Measurements from ENCODE around the gene CEP68. TPM values are rescaled to one million over a fixed set of nuclear protein-coding genes. Genes with fewer than 3 reads are reported as not detected.
"Not testable (repeated sequence)": the region's sequence is repeated elsewhere in the genome, so short reads cannot be mapped to it uniquely, and the experiment has no call there.

Gene CEP68
- polyA plus RNA-seq, 4 donors = 28.4 to 30.1 (median 29.6) TPM

- DNase-seq (ENCODE audit: low read depth in 4 of 4, low spot score in 2 of 4) = no peak
Measured at GRCh38 chr2:65031341-65032018, 24.7 kb upstream of the CEP68 start.

- no peak for DNase-seq (ENCODE audit: low read depth in 4 of 4, low spot score in 2 of 4)
Measured at GRCh38 chr2:65032019-65032975, 23.9 kb upstream of the CEP68 start.

DNA sequence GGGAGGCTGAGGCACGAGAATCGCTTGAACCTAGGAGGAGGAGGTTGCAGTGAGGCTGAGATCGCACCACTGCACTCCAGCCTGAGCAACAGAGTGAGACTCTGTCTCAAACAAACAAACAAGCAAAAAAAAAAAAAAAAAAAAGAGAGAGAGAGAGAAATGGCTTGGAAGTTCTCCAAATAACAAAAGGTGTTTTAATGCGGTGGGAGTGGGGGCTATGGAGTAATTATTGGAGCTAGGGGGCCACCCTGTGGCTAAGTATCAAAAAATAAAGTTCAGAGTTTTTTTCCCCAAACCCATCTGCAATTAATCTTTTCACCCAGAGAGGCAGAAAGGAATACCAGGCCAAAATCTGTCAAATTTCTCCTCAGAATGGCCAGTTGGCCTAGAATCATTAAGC, 23.0 kb upstream of the CEP68 start:
- no peak for DNase-seq (ENCODE audit: low read depth in 4 of 4, low spot score in 2 of 4)

DNA sequence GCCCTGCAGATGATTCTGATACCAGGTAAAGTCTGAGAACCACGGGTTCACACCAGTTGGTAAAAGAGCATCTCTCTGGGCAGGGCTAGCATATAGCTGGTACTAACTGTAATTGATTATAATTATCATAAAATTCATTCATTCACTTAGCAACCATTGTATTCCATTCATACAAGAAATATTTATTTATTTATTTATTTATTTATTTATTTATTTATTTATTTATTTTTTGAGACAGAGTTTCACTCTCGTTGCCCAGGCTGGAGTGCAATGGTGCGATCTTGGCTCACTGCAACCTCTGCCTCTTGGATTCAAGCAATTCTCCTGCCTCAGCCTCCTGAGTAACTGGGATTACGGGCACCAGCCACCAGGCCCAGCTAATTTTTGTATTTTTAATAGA, 22.5 kb upstream of the CEP68 start:
- not testable (repeated sequence) for DNase-seq (ENCODE audit: low read depth in 4 of 4, low spot score in 2 of 4)

DNA sequence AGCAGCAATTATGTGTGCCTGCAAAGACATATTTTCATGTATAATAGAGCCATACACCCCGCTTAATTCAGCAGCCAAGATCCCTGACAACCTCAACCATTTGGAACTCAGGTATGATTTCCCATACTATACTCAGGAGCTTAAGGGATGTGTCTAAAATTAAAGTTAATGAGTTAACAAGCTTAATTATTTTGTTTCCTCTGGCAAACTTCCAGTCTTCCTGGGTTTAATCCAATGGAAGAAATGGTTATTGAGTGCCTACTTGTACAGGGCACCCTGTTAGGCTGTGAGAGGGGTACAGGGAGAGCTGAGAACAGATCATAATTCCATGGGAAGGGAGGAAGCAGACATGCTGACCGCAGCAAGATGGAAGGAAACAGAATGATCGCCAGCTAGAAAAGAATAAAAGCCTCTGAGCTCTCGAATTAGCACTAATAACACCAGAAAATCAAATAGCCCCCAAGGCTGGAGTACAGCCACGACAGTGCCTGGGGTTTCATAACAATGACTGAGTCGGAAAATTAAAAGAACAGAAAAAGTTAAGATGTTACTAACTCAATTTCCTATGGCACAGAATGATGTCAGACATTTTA, 20.8 kb upstream of the CEP68 start:
- DNase-seq (ENCODE audit: low read depth in 4 of 4, low spot score in 2 of 4) = no peak

DNA sequence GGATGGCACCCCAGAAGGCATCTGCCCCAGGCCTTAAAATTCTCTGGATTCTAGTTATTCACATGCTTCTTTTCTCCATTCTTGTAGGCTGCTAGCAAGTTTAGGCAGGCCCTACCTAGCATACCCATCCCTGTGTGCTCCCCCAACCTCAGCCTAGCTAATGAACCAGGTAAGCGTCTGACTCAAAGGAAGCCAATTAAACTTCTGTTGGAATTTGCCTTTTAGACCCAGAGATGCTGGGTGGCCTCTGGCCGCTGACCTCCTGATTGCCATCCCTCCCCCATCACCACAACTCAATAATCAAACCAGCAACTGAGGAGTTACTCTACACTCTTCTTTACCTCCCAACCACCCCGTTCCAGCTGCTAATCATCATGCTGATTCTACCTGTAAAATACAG, 19.0 kb upstream of the CEP68 start:
- DNase-seq (ENCODE audit: low read depth in 4 of 4, low spot score in 2 of 4) = no peak

- no peak for DNase-seq (ENCODE audit: low read depth in 4 of 4, low spot score in 2 of 4)
Measured at GRCh38 chr2:65039640-65040039, 16.6 kb upstream of the CEP68 start.

DNA sequence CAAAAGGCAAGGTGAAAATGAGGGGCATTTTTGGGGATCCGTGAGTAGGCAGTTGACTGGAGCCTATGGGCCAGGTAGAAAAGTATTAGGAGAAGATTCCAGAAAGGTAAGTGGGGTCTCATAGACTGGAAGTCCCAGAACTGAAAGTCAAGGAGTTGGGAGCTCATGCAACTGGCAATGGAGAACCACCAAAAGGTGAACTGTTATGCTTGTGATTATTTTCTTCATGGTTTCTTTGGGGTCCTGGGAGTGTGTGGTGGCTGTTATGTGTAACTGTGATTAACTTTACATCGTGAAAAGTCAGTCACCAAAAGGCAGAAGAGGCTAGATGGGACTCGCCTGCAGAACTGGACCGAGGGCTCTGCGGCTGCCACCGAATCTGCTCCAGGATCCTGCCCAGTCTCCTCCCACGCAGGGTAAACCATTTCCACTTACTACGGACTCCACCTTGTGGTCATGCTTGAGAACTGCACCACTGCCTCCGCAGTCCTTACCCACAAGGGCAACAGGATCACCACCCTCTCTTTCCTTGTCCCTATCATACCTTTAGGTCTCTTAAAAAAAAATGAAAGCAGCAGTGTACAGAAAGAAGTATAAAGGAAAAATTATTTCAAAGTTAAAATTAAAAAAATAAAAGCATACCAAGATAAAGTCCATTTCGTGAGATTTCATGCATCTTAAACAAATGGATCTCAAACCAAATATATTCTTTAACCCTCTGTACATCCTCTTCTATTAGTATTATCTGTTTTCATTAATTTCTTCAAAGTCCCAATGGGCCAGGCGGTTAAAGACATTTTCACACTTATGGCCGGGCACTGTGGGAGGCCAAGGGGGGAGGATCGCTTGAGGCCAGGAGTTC, 15.6 kb upstream of the CEP68 start:
- DNase-seq (ENCODE audit: low read depth in 4 of 4, low spot score in 2 of 4) = peak in 1 of 4 donors; percentile 52

- DNase-seq (ENCODE audit: low read depth in 4 of 4, low spot score in 2 of 4) = no peak
Measured at GRCh38 chr2:65043001-65043400, 13.2 kb upstream of the CEP68 start.

DNA sequence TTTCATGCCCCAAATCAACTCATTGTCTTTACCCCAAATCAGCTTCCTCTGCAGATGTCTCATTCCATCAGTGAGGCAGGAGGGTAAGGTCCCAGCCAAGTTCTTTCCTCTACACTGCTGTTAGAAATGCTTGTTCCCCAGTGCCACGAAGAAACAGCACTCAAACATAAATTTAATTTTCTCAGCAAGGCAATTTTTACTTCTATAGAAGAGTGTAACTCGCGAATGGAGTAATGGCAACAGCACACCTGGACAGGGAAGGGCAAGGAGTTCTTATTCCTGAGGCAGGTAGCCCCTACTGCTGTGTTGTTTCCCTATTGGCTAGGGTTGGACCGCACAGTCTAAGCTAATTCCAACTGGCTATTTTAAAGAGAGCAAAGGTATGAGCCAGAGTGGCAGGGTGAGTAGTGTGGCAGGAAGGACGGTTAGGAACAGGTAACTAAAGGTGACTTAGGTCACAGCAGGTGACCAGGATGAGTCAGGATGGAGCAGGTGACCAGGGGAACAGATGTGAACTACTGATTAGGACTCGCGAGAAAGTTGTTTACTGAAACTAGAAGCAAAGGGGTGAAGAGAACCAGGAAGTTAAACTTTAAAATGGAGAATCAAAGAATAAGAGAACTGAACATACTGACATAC, 12.0 kb upstream of the CEP68 start:
- DNase-seq (ENCODE audit: low read depth in 4 of 4, low spot score in 2 of 4) = no peak

GRCh38 chr2:65045651-65046050, 10.6 kb upstream of the CEP68 start:
- DNase-seq (ENCODE audit: low read depth in 4 of 4, low spot score in 2 of 4) = no peak

DNA sequence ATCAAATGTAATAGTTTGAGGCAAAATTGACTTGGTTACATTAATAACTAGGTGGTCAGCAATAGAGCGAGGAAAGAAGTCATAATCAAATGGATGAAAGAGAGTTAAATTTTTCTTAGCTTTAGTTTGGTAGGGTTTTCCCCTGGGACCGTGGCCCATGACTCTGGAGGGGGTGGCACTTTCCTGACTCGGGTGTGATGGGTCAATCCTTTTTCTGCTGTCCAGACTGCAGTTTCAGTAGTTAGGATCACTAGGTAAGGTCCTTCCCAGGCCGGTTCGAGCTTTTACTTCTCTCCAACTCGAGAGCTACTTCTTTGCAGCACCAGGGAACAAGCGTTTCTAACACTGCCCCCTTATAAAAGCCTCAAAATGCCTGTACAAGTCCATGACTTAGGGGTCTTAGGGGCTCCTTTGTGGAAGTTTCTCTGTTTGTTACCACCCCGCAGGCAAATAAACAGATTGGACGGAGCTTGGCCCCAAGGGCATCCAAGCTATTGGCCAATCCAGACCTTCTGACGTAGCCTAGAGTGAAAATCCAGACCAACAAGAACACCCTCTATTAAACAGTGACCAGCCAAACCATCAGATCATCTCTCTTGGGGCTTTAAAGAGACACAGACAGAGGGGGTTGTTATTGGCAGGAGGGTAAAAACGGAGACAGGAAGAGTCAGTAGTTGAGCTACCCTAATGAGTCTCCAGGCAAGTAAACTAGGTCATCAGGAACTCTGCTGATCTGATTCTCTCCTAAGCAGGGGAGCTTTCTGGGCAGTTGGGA, 9.4 kb upstream of the CEP68 start:
- DNase-seq (ENCODE audit: low read depth in 4 of 4, low spot score in 2 of 4) = no peak

DNA sequence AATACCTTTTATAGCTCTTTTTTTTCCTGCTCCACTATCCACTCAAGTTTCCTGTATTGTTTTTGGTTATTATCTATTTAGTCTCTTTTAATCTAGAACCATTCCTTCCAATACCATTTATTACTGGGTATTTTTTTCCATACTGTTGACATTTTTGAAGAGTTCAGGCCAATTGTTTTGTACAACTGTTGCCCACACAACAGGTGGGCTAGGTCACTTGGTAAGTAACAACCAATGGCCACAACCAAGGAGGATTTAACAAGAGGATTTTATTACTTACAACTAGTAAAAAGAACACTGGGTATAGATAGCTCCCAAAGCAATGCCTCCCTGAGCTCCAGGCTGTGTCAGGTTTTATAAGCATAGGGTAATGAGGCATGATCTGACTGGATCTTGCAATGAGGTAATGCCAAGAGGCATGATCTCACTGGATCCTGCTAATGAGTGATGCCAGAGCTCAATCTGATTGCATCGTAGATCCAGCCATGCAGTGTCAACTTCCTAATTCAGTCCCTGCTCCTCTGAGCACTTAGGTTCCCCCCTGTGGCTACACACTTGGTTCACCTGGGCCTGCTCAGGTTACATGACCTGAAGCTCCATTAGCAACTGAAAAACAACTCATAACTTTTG, 7.1 kb upstream of the CEP68 start:
- DNase-seq (ENCODE audit: low read depth in 4 of 4, low spot score in 2 of 4) = no peak

- DNase-seq (ENCODE audit: low read depth in 4 of 4, low spot score in 2 of 4) = no peak
Measured at GRCh38 chr2:65050931-65051330, 5.3 kb upstream of the CEP68 start.

- no peak for DNase-seq (ENCODE audit: low read depth in 4 of 4, low spot score in 2 of 4)
Measured at GRCh38 chr2:65053199-65053598, 3.0 kb upstream of the CEP68 start.

DNA sequence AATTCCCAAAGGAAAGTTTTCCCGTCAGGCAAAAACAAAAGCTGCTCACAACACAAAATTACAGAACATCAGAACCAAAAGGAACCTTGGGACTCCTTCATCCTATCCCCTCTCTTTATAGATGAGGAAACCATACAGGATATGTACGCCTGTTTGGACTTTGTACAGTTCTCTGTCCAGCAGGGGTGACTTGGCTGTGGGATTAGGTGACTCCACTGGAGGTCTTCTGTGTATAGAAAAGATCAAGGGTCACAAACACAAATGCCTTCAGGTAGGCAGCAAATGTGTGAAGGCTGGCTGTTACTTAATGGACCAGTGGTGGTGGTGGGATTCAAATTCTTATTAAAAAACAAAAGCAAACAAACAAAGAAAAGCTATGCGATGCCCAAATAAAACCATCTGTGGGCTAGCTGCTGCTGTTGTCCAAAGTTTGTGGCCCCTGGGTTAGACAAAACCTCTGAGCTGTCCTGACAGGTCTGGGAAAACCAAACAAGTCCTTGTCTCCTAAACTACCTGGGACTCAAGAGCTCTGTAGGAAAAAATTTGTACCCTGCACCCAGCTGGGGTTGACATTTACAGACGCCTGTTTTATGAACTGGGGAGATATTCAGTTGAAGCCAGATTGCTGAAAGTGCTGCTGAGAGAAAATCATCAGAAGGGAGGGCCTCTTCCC, 1.3 kb upstream of the CEP68 start:
- DNase-seq (ENCODE audit: low read depth in 4 of 4, low spot score in 2 of 4) = no peak

- peak in 1 of 4 donors; percentile 27 for DNase-seq (ENCODE audit: low read depth in 4 of 4, low spot score in 2 of 4)
Measured at GRCh38 chr2:65055422-65056214, 598 bp upstream of the CEP68 start.

DNA sequence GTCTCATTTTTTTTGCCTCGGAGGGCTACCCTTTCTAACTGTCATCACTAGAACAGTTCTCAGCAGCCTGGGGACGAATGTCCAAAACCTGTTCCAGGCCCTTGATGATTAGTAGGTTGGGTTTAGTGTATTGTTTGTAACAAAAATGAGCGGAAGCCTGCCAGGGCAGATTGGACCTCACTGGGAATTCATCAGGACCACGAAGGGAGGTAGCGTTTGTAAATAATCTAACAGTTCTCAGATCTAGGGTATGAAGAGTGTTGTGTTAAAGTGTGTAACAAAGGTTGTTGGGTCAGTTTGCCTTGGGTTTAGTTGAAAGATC, 799 bp downstream of the CEP68 start:
- no peak for DNase-seq (ENCODE audit: low read depth in 4 of 4, low spot score in 2 of 4)

All from left renal cortex interstitium (tissue), 4 donors.